ENCODE measurements around the gene RAB14.

RAB14 gene

DNA sequence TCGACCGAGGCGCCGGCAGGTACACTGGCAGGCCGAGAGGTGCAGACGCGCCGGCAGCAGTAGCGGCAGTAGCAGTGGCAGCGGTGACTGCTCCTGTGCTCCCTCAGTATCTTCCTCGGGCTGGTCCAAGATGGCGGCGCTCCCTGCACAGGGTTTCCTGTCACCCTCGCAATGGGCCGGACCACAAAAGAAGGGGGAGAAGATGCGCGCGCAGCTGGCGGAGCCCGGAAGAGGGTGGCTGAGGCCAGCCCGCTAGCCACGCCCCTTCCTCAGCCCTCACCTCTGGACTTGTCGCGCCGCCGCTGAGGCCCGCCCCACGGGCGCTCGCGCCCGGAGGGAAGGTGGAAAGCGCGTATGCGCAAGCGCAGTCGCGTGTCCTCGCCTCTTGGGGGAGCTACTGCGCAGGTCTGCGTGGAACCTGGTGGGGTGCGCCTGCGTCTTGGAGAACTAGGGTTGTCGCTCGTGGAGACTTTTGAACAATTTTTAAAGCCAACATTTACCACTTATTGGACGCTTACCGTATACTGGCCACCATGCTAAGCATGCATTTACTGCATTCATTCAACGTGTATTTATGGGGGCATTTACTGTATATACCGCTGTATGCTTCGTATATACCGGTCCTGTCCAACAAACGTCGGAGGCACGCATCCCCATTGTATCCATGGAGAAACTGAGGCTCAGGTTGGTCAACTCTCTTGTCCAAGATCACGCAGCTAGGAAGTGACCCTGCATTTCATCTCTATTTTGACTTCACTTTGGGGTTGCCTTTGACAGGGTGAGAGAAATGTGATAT, at the start of gene RAB14:
Gene RAB14, minus strand, starts transcription at position 132 of the 796 bp plus-strand sequence. CDS start 8,457 bp downstream, outside the sequence.
- DNase-seq = peak; percentile 99 to 100
- TF ChIP-seq GATA1 (IDR thresholded peaks at IDR 0.05; ENCODE audit: low read depth, low read length) (no peak), POLR2A (IDR thresholded peaks at IDR 0.05; ENCODE audit: low read length) (peak; percentile 75)

DNA sequence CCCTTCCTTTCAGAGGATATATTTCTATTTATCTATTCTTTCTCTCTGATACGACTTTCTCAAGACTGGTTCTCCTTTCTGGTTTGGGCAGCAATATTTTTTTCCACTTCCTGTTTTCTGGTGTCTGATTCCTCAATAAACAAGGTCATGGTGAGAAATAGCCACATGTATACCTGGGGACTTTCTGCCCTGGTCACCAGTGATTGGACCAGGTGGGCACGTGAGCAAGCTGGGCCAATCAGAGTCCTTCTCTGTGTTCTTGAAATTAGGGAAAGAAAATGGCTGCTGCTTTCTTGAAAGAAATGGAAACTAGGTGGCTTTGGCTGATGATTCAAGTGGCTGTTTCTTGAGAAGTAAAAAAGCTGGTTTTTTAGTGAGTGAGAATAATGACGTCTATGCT, 47.9 kb upstream of the RAB14 start:
- no peak for DNase-seq

DNA sequence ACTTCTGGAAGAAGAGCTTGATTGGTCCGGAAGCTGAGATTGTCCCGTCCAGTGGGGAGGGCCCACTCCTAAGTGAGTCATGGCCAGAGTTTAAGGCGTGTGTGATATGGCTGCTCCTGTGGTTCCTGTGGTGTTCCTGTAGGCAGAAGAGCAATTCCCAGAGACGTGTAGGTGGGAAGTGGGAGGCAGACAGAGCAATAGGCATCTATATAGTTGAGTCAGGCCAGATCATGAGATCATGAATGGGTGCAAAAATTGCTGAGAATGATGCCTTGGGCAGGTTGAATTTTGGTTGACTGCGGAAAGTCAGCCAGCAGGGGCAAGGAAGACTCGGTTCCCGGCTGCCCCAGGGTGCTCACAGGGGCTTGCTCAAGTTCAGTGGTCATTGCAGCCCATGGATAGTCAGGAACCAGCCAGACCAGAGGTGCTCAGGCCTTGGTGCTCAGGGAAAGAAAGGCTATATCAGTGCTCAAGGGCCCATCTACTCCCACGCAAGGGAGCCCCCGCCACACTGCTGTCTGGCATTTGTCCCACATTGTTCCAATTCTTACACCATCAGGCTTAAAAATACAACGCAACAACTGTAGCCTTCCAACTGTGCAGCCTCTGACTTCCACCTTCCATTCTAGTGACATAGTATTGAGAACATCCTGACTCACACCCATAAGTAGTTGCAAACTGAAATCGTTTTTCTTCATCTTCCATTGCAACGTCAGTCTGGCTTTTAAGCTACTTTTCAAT, 45.3 kb upstream of the RAB14 start:
- no peak for DNase-seq

More for the DNA sequence above, 47.9 kb upstream of the RAB14 start:
- no peak for TF ChIP-seq POLR2A (IDR thresholded peaks at IDR 0.05; ENCODE audit: low read length)
- TF ChIP-seq GATA1 (IDR thresholded peaks at IDR 0.05; ENCODE audit: low read depth, low read length) = no peak

DNA sequence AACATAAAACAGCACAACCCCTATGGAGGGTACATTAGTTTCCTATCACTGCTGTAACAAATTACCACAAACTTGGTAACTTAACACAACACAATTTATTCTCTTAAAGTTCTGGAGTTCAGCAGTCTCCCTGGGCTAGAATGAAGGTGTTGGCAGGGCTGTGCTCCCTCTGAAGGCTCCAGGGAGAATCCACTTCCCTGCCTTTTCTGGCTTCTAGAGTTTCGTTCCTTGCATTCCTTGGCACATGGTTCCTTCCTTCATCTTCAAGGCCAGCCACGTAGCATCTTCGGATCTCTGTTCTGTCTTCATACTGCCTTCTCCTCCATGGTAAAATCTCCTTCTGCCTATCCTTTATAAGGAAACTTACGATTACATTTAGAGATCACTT, 41.3 kb upstream of the RAB14 start:
- TF ChIP-seq GATA1 (IDR thresholded peaks at IDR 0.05; ENCODE audit: low read depth, low read length) (no peak), POLR2A (IDR thresholded peaks at IDR 0.05; ENCODE audit: low read length) (no peak)
- no peak for DNase-seq

More for the DNA sequence above, 45.3 kb upstream of the RAB14 start:
- TF ChIP-seq POLR2A (IDR thresholded peaks at IDR 0.05; ENCODE audit: low read length) = no peak
- TF ChIP-seq GATA1 (IDR thresholded peaks at IDR 0.05; ENCODE audit: low read depth, low read length) = no peak

DNA sequence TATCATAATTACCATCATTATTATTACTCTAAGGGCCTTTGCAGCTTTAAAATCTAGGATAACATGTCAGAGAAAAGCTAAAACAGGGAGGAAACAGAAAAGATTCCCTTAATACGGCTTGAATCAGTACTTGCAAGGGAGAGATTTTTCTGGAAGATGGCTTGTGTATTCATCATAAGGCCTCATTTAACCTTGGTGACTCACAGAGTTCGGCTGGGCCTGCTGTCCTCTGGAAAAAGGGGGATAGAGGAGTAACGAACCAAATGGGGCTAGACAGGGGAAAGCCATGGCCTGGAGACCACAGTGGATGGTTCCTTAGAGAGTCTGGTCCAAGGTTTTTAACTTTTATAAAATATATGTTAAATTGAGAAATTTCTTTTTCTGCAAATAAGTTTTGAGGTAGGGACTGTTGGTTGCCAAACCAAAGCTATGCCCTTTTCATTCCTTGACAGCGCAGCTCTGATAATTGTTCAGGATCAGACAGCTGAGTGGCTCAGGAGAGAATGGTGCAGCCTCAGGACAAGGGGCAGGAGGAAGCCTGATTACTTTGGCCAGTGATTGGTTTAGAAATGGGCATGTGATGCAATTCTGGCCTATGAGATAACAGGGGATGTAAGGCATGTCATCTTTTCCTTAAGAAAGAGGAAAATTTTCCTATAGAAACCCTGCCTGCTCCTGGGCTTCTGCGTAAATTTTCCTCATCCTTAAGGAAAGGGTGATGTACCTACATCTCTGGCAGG, 40.7 kb upstream of the RAB14 start:
- DNase-seq = no peak

DNA sequence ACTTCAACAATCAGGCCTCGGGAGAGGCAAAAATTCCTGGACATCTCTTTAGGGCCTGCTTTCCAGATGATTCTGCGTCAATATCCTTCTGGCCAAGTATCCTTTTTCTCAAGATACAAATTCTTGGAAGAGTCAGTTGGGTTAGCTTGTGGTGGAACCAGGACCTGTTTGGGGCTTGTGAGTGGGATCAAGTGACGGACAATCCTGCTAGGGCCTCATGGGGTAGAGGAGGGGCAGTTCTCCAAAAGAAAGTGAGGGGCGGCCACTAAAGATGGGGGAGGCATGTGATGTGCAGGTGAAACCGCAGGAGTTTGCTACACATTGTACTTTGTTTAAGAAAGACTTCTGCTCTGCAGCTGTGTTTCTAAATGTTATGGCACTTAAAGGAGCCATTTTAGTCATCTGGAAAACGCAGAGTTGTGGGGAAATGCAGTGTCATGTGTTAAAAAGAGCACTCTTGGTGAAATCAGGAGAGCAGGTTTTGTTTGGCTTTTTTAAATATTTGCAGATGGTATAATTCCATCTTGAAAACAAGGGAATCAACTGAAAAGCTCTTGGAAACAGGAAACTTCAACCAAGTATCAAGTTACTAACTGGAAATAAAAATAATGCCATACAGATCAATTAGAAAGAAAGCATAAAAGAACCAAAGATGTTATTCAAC, 38.9 kb upstream of the RAB14 start:
- TF ChIP-seq GATA1 (IDR thresholded peaks at IDR 0.05; ENCODE audit: low read depth, low read length) (no peak), POLR2A (IDR thresholded peaks at IDR 0.05; ENCODE audit: low read length) (no peak)

More for the DNA sequence above, 40.7 kb upstream of the RAB14 start:
- no peak for TF ChIP-seq POLR2A (IDR thresholded peaks at IDR 0.05; ENCODE audit: low read length)
- no peak for TF ChIP-seq GATA1 (IDR thresholded peaks at IDR 0.05; ENCODE audit: low read depth, low read length)

DNA sequence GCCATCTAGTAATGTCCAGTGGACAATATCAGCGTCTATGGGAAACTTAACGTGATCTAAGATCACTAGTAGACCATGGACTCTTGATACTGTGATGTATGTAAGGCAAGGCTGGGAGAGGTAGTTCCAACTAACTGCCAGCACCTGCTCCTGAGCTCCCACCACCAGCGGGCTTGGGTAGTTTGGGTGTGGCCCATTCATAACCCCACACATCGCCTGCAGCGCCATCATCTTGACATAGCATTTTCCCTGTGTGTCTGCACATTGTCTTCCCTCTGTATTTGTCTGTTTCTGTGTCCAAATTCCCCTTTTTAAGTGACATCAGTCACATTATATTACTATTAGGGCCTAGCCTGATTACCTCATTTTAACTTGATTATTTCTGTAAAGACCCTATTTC, 38.2 kb upstream of the RAB14 start:
- DNase-seq = no peak
- TF ChIP-seq GATA1 (IDR thresholded peaks at IDR 0.05; ENCODE audit: low read depth, low read length) = no peak
- no peak for TF ChIP-seq POLR2A (IDR thresholded peaks at IDR 0.05; ENCODE audit: low read length)

More for the DNA sequence above, 38.9 kb upstream of the RAB14 start:
- DNase-seq = no peak

DNA sequence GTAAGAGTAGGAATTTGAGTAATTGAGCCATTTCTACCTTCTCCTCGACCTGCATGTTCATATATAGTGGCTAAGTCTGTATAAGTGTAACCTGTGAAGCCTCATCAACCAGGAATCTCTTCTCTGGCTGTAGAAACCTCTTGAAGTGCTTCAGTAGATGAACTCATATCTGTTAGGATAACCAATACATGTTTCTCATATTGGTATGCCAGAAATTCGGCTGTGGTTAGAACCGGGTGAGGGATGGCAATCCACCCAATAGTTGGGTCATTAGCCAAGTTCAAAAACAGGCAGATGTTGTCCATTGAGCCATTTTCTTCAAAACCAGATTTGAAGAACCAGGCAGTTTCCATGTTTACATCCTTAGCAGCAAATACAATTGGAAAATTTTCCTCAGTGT, 37.4 kb upstream of the RAB14 start:
- DNase-seq = no peak
- TF ChIP-seq GATA1 (IDR thresholded peaks at IDR 0.05; ENCODE audit: low read depth, low read length) (no peak), POLR2A (IDR thresholded peaks at IDR 0.05; ENCODE audit: low read length) (no peak)

DNA sequence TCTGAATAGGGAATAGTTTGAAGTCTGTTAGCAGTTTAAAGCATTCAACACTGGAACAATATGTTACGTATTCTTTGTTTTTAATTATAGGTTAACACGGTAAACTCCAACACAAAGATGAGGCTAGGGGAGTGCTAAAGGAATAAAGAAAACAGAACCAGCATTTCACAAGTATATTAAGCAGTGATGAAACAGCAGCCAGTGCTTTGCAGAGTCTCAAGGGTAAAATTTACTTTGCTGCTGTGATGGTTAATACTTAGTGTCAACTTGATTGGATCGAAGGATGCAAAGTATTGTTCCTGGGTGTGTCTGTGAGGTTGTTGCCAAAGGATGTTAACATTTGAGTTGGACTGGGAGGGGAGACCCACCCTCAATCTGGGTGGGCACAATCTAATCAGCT, 36.2 kb upstream of the RAB14 start:
- TF ChIP-seq GATA1 (IDR thresholded peaks at IDR 0.05; ENCODE audit: low read depth, low read length) (no peak), POLR2A (IDR thresholded peaks at IDR 0.05; ENCODE audit: low read length) (no peak)
- DNase-seq = no peak

DNA sequence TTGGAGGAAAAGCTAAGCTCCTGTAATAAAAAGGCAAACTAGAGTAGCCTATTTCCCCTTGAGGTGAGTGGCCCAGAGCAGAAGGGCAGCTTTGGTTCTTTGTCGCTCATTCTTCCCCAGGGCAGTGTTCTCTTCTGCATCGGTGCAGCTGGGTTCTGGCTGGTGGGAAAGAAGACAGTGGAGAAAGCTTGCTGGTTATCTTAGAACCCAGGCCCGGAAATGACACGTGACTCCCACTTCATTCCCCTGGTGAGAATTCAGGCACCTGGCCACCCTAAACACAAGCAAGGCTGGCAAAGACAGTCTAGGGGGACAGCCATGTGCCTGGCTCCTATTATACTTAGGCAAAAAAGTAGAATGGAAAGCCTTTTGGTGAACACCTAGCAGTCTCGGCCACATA, 33.8 kb upstream of the RAB14 start:
- DNase-seq = no peak

DNA sequence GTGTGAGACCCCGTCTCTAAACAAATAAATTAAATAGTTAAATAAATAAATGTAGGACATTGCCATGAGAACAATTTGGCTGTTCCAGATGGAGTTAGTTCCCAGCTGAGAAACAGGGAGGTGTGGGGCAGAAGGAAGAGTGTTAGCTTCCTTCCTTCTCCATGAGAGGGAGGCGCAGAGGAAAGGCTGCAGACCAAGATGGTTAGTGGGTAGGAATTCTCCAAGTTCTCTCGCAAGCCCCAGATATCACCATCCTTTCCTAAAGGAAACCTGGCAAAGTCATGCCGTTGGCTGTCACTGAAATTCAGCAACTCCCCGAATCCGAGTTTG, 33.1 kb upstream of the RAB14 start:
- TF ChIP-seq GATA1 (IDR thresholded peaks at IDR 0.05; ENCODE audit: low read depth, low read length) (no peak), POLR2A (IDR thresholded peaks at IDR 0.05; ENCODE audit: low read length) (no peak)
- DNase-seq = no peak

More for the DNA sequence above, 33.8 kb upstream of the RAB14 start:
- TF ChIP-seq POLR2A (IDR thresholded peaks at IDR 0.05; ENCODE audit: low read length) (no peak), GATA1 (IDR thresholded peaks at IDR 0.05; ENCODE audit: low read depth, low read length) (no peak)

DNA sequence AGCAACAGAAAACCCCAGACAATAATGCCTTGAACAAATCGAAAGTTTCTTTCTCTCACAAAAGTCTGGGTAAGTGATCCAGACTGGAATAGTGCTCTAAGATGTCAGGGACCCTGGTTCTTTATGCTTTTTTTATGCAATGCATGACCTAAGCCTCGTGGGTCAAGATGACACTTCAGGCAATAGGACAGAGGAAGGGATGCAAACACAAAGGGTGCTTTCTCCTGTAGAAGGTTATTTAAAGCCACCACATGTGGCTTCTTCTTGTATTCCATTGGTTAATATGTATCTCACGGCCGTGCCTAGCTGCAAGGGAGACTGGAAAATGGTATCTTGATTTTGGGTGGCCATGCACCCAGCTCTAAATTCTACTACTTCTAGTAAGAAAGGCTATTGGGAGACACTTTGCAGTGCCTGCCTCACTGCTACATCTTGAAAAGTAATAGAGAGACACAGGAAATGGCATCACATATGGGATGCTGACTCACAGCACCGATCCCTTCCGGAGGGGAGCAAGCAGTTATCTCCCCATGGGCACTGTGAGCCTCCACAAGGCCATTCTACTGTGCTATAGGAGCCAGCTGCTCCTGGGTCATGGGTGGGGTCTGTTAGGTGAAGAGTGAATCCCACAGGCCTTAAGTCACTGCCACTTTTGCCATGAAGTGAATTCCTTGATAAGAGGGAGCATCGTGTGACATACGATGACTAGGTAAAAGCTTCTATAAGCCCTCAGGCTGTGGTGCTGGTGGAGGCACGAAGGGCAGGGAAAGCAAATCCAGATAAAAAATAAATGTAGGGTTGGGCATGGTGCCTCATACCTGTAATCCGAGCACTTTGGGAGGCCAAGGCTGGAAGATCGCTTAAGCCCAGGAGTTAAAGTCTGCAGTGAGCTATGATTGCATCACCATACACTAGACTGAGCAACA, 32.5 kb upstream of the RAB14 start:
- no peak for TF ChIP-seq GATA1 (IDR thresholded peaks at IDR 0.05; ENCODE audit: low read depth, low read length)
- TF ChIP-seq POLR2A (IDR thresholded peaks at IDR 0.05; ENCODE audit: low read length) = no peak
- no peak for DNase-seq

DNA sequence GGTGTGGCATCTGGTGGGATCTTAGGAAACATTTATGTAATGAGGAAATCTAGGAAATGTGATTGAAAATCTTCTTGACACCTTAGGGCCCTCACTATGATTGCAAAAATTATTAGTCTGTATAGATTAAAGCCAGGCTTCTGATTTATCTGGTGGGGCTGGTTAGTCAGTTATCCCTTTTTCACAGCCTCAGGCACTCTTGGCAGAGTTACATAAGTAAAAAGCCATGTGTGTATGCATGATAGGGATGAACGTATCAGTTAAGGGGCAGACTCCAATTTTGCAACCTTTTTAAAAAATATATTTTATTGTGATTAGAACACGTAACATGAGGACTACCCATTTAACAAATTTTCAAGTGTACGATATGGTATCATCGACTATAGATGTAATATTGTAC, 30.6 kb upstream of the RAB14 start:
- peak; percentile 14 to 45 for DNase-seq
- TF ChIP-seq POLR2A (IDR thresholded peaks at IDR 0.05; ENCODE audit: low read length) = no peak
- TF ChIP-seq GATA1 (IDR thresholded peaks at IDR 0.05; ENCODE audit: low read depth, low read length) = no peak

Measured in erythroblast (primary cell).